8988T (cell line): ENCODE results near the gene PPP1R12B.
"Not testable (repeated sequence)": the region's sequence is repeated elsewhere in the genome, so short reads cannot be mapped to it uniquely, and the experiment has no call there.

Experiments used
- DNase-seq: peaks from one replicate; pipeline ENCODE4 v3.0.0; 2011

The PPP1R12B gene

DNA sequence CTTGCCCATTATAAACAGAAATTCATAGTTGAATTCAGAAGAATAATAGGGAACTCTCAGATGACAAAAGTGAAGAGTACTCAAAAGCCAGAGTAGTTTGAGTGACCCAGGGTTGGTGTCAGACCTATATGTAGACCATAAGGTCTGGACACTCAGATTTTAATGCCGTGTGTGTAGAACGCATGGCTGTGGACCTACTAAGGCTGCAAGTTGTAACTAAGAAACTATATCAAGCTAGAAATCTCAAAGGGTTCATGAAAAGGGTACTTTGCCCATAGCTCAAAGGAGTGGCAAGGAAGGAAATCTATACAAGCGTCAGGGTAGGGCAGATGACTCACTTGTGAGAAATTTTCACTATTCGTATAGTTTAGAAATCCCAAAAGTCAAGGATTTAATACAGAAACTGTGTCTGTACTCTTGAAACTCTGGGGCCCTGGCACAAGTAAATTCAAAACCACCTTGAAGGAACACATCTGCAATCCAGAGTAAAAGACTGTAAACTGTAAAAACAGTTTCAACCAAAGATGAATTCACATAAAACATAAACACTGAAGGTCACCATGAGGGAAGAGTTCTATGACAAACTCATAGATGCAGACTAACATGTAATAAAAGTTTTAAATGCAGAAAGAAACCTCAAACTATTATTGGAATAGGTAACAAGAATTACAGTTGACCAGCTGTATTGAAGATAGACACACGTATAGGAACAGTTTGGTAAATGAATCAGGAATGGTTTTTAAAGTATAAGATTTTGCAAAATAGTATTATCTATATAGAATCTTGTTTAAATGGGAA lies 108.1 kb downstream of the PPP1R12B start:
- not testable (repeated sequence) for DNase-seq

GRCh38 chr1:202458651-202459050 lies 110.2 kb downstream of the PPP1R12B start:
- DNase-seq, result not testable (repeated sequence)

- not testable (repeated sequence) for DNase-seq
Observed at GRCh38 chr1:202459470-202460142, 111.1 kb downstream of the PPP1R12B start.

DNA sequence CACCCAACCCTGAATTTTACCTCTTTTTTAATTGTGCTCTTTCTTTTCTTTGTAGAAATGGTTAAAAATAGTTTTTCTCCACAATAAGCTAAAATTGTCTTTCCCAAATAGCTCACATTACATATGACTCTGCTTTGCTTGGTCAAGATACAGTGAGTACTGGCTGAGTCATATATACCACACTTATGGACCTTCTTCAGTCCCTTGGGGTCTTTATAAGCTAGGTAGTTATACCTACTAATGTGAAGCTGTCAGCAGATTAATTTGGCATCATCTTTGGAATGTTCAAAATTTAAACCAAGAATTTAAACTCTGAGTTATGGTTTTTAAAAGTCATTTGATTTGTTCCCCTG lies 111.6 kb downstream of the PPP1R12B start:
- not testable (repeated sequence) for DNase-seq

DNA sequence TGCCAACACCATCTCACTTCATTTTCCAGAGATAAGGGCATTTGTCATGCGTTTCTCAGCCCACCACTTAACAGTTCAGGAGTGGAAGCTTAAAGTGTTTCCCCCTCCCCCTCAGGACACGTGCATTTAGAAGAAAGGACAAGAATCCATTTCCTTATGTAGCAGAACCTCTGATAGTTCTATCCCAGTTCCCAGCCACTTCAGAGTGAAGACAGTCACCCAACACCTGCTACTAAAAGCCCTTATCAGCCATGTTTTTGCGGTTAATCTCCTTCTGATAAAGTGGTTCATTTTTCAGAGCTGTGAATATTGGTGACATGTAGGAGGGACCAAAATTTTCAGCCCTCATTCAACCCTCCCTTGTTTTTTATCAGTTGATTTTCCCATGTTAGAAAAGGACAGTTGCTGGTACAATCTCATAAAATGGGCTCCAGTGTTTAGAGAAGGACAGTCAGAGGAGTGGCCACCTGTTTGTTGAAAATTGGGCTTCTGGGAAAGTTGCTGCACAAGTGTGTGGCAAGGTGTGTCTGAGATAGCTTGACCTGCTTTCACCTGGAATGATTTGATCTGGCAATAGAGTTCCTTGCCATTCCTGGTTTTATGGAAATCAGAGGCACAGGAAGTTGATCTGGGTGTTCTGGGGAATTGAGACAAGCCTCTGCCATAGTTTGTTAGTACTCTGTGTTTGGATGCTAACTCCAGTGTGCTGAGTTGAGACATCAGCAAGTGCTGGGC lies 114.0 kb downstream of the PPP1R12B start:
- DNase-seq, result no peak

- not testable (repeated sequence) for DNase-seq
Observed at GRCh38 chr1:202464153-202464742, 115.7 kb downstream of the PPP1R12B start.

GRCh38 chr1:202465644-202466270 lies 117.3 kb downstream of the PPP1R12B start:
- DNase-seq, result not testable (repeated sequence)

DNA sequence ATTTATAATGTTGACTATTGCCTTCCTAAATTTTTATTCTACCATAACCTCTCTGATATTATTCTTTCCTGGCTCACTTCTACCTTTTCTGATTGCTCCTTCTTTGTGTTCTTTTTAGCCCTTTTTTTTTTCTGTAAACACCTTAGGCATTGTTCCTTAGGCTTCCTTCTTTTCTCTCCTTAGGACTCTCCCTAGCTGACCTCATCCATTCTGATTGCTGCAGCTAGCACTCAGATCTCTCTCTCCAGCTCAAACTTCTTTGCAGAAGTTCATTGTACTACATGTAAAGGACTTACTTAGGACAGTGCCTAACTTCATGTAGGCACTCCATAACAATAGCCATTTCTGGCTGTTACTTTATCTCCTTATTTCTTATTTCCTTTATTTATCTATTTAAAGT lies 117.8 kb downstream of the PPP1R12B start:
- DNase-seq, result not testable (repeated sequence)

DNA sequence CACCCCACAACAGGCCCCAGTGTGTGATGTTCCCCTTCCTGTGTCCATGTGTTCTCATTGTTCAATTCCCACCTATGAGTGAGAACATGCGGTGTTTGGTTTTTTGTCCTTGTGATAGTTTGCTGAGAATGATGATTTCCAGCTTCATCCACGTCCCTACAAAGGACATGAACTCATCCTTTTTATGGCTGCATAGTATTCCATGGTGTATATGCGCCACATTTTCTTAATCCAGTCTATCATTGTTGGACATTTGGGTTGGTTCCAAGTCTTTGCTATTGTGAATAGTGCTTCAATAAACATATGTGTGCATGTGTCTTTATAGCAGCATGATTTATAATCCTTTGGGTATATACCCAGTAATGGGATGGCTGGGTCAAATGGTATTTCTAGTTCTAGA lies 118.9 kb downstream of the PPP1R12B start:
- DNase-seq, result not testable (repeated sequence)

DNA sequence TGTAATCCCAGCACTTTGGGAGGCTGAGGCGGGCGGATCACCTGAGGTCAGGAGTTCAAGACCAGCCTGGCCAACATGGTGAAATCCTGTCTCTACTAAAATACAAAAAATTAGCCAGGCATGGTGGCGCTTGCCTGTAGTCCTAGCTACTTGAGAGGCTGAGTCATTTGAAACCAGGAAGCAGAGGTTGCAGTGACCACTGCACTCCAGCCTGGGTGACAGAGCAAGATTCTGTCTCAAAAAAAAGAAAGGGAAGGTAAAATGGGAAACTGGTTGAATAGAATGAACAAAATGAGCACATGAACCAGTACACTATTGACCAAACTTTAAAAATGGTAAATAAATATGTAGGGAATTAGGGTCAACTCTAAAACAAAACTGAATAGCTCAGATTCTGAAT lies 120.2 kb downstream of the PPP1R12B start:
- DNase-seq, result not testable (repeated sequence)

DNA sequence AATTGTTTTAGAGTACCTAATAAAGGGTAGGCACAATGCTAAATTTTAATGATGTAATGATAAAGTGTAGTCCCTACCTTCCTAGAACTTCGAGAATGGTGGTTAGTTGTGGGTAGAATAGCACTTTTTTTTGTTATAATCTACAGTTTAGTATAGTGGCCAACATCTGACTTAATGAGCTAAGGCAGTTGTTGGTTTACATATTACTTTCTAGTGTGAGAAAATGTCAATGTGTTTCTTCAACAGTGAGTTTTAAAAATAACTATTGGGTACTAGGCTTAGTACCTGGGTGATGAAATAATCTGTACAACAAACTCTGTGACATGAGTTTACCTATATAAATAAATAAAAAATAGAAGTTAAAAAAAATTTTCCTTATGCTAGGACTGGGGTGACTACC lies 120.6 kb downstream of the PPP1R12B start:
- DNase-seq, result not testable (repeated sequence)

- DNase-seq, result no peak
Observed at GRCh38 chr1:202471246-202471645, 122.7 kb downstream of the PPP1R12B start.

DNA sequence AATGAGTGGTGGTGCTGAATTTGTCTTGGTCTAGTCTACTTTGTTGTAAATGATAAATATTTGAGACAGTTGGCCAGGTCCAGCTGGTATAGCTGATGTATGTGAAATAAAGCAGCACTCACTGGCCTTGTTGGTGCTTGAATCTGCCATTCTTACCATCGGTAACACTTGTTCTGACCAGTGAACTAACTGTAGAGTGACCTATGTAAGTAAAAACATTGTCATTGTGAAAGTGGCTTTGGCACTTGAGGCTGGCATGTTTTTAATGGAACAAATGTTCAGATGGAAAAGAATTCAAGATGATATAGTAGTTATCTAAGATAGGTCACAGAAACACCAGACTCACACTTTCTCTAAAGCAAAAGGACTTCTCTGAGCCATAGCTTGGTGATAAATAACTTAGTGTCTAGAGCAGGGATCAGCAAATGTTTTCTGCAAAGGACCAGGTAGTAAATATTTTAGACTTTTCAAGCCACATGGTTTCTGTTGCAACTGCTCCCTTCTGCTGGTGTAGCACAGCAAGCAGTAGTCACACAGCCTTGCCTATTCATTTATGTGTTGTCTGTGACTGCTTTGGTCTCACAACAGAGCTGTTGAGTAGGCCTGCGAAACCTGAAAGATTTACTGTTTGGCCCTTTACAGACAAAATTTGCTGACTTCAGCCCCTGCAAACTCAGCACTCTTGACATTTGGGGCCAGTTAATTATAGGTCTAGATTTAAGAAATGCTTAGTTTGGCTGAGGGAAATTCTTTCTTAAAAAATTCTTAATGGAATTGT lies 124.0 kb downstream of the PPP1R12B start:
- not testable (repeated sequence) for DNase-seq

DNA sequence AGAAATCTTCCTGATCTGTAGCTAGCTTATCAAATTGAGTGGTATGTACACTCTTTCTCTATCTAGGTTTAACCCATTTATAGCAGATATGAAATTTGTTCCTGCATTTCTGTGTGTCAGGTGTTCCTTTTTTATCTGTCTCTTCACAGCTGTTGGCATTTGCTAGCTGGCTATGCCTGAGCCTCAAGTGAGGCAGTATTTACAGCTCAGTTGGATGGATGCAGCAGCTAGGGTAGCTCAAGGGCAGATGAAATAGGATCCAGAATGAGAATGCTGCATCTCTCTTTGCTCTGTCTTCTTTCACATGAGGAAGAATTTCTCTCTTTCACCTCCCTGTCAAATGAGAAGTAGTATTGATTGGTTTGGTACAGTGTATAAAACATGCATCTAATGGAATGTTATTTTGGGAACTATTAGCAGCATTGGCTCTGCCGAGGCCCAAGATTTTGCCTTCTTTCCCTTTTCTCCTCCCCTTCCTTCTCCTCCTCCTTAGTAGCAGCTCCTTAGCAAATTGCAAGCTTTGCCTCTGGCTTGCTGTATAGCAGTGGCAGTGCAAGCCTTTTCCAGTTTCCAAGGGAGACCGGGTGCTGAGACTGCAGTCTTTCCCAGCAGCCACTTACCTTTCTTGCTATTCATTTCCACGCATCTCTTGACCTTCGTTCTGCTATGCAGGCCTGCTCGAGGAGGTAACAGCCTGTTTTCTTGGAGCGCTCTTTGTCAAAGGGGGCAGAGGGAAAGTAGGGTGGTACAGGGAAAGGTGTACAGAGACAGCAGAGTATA lies 125.0 kb downstream of the PPP1R12B start:
- DNase-seq, result not testable (repeated sequence)

DNA sequence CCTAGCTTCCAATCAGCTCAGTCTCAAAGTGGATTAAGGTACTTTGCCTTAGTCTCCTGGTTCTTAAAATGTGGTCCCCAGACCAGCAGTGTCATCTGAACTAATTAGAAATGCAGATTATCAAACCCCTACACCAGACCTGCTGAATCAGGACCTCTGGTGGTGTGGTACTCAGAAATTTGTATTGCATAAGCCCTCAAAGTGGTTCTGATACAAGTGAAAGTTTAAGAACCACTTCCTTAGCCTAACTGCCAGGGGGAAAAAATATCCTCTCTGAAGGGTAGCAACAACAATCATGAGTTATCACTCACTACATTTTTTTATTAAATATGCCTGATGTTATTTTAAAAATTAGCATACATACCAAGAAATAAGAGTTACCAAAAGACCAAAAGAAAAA lies 131.2 kb downstream of the PPP1R12B start:
- DNase-seq, result not testable (repeated sequence)

DNA sequence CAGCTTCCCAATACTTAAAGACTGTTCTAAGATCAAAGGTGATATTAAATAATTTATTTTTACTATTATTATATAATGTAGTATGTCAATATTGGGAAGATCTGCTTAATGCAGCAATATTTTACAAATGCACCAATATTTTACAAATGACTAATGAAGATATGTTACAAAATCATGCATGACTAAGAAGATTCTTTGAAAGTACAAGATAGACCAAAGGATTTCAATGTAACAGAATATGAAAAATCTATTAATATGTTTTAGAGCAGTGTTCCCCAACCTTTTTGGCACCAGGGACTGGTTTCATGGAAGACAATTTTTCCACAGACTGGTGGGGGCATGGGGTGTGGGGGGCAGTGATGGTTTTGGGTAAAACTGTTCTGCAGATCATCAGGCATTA lies 132.1 kb downstream of the PPP1R12B start:
- DNase-seq, result not testable (repeated sequence)

GRCh38 chr1:202483362-202483761 lies 134.9 kb downstream of the PPP1R12B start:
- not testable (repeated sequence) for DNase-seq

- DNase-seq, result not testable (repeated sequence)
Observed at GRCh38 chr1:202484032-202484431, 135.5 kb downstream of the PPP1R12B start.

- DNase-seq, result not testable (repeated sequence)
Observed at GRCh38 chr1:202484820-202485219, 136.3 kb downstream of the PPP1R12B start.

DNA sequence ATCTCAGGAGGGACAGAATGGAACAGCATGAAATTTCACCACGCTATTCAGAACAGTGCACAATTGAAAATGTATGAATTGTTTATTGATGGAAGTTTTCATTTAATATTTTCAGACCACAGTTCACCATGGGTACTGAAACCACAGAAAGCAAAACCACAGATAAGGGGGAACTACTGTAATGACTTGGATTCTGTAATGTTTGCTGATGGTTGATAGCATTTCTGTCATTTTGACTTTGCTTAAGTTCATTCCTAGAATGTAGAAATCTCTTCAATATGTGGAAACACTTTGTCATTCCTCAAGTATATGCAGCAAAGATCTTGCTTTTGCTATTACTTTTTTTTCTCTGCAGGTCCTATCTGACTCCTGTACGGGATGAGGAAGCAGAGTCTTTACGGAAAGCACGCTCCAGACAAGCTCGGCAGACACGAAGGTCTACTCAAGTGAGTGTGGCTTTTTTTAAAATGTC lies 139.7 kb downstream of the PPP1R12B start:
- not testable (repeated sequence) for DNase-seq

- not testable (repeated sequence) for DNase-seq
Observed at GRCh38 chr1:202489101-202489500, 140.6 kb downstream of the PPP1R12B start.
